Measurements from ENCODE around the gene CCDC92. TPM values are rescaled to one million over a fixed set of nuclear protein-coding genes. Genes with fewer than 3 reads are reported as not detected.
"Not testable (repeated sequence)": the region's sequence is repeated elsewhere in the genome, so short reads cannot be mapped to it uniquely, and the experiment has no call there.

The CCDC92 gene
- total and polyA plus RNA-seq, 8 donors = 3.5 to 32.6 (median 20.9) TPM

GRCh38 chr12:123950476-123951349, 21.9 kb downstream of the CCDC92 start:
- Histone ChIP-seq H3K4me3 (no peak overlapping the region), H3K36me3 (peaks cover 0 to 13% (median 2%) of the 10 kb centered on the region in 4 donors), H3K4me1 (peaks cover 10 to 52% (median 26%) of the 10 kb centered on the region in 4 donors), H3K27ac (no peak overlapping the region), H3K27me3 (no peaks in the 10 kb centered on the region), H3K9me3 (no peaks in the 10 kb centered on the region)
- DNase-seq = no peak
- intact Hi-C loops (cut with DNase I; ENCODE audit: low total_unique reads) = no loop called here
- WGBS, 5 donors = 90 to 94% (median 91%) methylated on average over 15 of the region's 15 CpGs
- TF ChIP-seq POLR2A (IDR thresholded peaks at IDR 0.05) (no peak), EP300 (IDR thresholded peaks at IDR 0.05) (no peak)

- 93 to 96% (median 95%) methylated on average over 15 of the region's 15 CpGs for WGBS, 5 donors
- TF ChIP-seq POLR2A (IDR thresholded peaks at IDR 0.05) (no peak), CTCF (IDR thresholded peaks at IDR 0.05) (no peak), POLR2AphosphoS5 (IDR thresholded peaks at IDR 0.05) (no peak), EP300 (IDR thresholded peaks at IDR 0.05) (no peak)
- Histone ChIP-seq H3K4me1 (peaks cover 10 to 52% (median 26%) of the 10 kb centered on the region in 4 donors), H3K27me3 (no peaks in the 10 kb centered on the region), H3K4me3 (no peak overlapping the region), H3K36me3 (peaks cover 3 to 23% (median 9%) of the 10 kb centered on the region in 4 donors), H3K27ac (no peak overlapping the region), H3K9me3 (no peaks in the 10 kb centered on the region)
- intact Hi-C loops (cut with DNase I; ENCODE audit: low total_unique reads) = no loop called here
- no peak for DNase-seq
Observed at GRCh38 chr12:123949770-123950165, 22.9 kb downstream of the CCDC92 start.

- Histone ChIP-seq H3K27me3 (no peaks in the 10 kb centered on the region), H3K27ac (no peak overlapping the region), H3K4me1 (peaks cover 10 to 52% (median 26%) of the 10 kb centered on the region in 4 donors), H3K36me3 (peaks cover 3 to 30% (median 16%) of the 10 kb centered on the region in 4 donors), H3K9me3 (no peaks in the 10 kb centered on the region), H3K4me3 (no peak overlapping the region)
- no peak for TF ChIP-seq EP300 (IDR thresholded peaks at IDR 0.05)
- no peak for TF ChIP-seq POLR2AphosphoS5 (IDR thresholded peaks at IDR 0.05)
- no peak for TF ChIP-seq CTCF (IDR thresholded peaks at IDR 0.05)
- TF ChIP-seq POLR2A (IDR thresholded peaks at IDR 0.05) = no peak
- DNase-seq = no peak
- 73 to 81% (median 76%) methylated on average over 19 of the region's 19 CpGs for WGBS, 5 donors
- intact Hi-C loops (cut with DNase I; ENCODE audit: low total_unique reads) = no loop called here
Observed at GRCh38 chr12:123948796-123949769, 23.5 kb downstream of the CCDC92 start.

- no peak for DNase-seq
- H3K4me1 ChIP-seq = peaks cover 10 to 52% (median 26%) of the 10 kb centered on the region in 4 donors
- peaks cover 3 to 36% (median 23%) of the 10 kb centered on the region in 4 donors for H3K36me3 ChIP-seq
- no peak overlapping the region for H3K27ac ChIP-seq
- H3K9me3 ChIP-seq = no peaks in the 10 kb centered on the region
- no peak overlapping the region for H3K4me3 ChIP-seq
- TF ChIP-seq EP300 (IDR thresholded peaks at IDR 0.05) (no peak), POLR2AphosphoS5 (IDR thresholded peaks at IDR 0.05) (no peak), POLR2A (IDR thresholded peaks at IDR 0.05) (no peak), CTCF (IDR thresholded peaks at IDR 0.05) (no peak)
- WGBS, 5 donors = 93 to 97% (median 96%) methylated on average over 11 of the region's 11 CpGs
- intact Hi-C loops (cut with DNase I; ENCODE audit: low total_unique reads) = no loop called here
- no peaks in the 10 kb centered on the region for H3K27me3 ChIP-seq
Observed at GRCh38 chr12:123948401-123948795, 24.2 kb downstream of the CCDC92 start.

- H3K9me3 ChIP-seq; H3K4me3 ChIP-seq; H3K27me3 ChIP-seq; H3K27ac ChIP-seq; intact Hi-C loops (cut with DNase I; ENCODE audit: low total_unique reads); DNase-seq: not testable (repeated sequence)
- 53 to 76% (median 61%) methylated on average over 6 to 7 of the region's 7 CpGs for WGBS, 5 donors
- Histone ChIP-seq H3K4me1 (peaks cover 10 to 51% (median 23%) of the 10 kb centered on the region in 4 donors), H3K36me3 (peaks cover 10 to 45% (median 32%) of the 10 kb centered on the region in 4 donors)
Observed at GRCh38 chr12:123947531-123947930, 25.1 kb downstream of the CCDC92 start.

- 92 to 96% (median 94%) methylated on average over 15 to 34 of the region's 35 CpGs for WGBS, 5 donors
- intact Hi-C loops (cut with DNase I; ENCODE audit: low total_unique reads); H3K9me3 ChIP-seq: not testable (repeated sequence)
Observed at GRCh38 chr12:123946516-123947505, 25.8 kb downstream of the CCDC92 start.

More at GRCh38 chr12:123946516-123947505, 25.8 kb downstream of the CCDC92 start:
- Histone ChIP-seq H3K4me1 (peaks cover 4 to 43% (median 16%) of the 10 kb centered on the region in 4 donors), H3K36me3 (peaks cover 17 to 52% (median 39%) of the 10 kb centered on the region in 4 donors)
- not testable (repeated sequence) for H3K27ac ChIP-seq, DNase-seq, H3K27me3 ChIP-seq, H3K4me3 ChIP-seq
